Measurements from ENCODE around the gene BCL2L13. TPM values are rescaled to one million over a fixed set of nuclear protein-coding genes. Genes with fewer than 3 reads are reported as not detected.

BCL2L13 gene
- polyA plus RNA-seq, 1 donor from 2014 or later, result 20.8 TPM

- H3K9me3 ChIP-seq (ENCODE audit: low read length), result no peaks in the 10 kb centered on the region
- no peaks in the 10 kb centered on the region for H3K79me2 ChIP-seq (replicated peaks; ENCODE audit: insufficient read depth, low read length)
- H3K4me2 ChIP-seq (ENCODE audit: low read length), result no peak overlapping the region
- H4K20me1 ChIP-seq (ENCODE audit: insufficient read depth), result no peaks in the 10 kb centered on the region
- TF ChIP-seq TAF1 (IDR thresholded peaks at IDR 0.05; ENCODE audit: low read depth) (no peak), RAD21 (conservative IDR thresholded peaks at IDR 0.05) (no peak), POLR2AphosphoS5 (IDR thresholded peaks at IDR 0.05) (no peak), EP300 (conservative IDR thresholded peaks at IDR 0.05; ENCODE audit: poor library complexity, severe bottlenecking) (no peak), MXI1 (conservative IDR thresholded peaks at IDR 0.05; ENCODE audit: poor library complexity, severe bottlenecking) (no peak), EZH2 (IDR thresholded peaks at IDR 0.05; ENCODE audit: borderline replicate concordance, insufficient read depth, low read length, poor library complexity, severe bottlenecking) (no peak), SMC3 (conservative IDR thresholded peaks at IDR 0.05; ENCODE audit: poor library complexity) (no peak)
- TF ChIP-seq, protein P1, sequence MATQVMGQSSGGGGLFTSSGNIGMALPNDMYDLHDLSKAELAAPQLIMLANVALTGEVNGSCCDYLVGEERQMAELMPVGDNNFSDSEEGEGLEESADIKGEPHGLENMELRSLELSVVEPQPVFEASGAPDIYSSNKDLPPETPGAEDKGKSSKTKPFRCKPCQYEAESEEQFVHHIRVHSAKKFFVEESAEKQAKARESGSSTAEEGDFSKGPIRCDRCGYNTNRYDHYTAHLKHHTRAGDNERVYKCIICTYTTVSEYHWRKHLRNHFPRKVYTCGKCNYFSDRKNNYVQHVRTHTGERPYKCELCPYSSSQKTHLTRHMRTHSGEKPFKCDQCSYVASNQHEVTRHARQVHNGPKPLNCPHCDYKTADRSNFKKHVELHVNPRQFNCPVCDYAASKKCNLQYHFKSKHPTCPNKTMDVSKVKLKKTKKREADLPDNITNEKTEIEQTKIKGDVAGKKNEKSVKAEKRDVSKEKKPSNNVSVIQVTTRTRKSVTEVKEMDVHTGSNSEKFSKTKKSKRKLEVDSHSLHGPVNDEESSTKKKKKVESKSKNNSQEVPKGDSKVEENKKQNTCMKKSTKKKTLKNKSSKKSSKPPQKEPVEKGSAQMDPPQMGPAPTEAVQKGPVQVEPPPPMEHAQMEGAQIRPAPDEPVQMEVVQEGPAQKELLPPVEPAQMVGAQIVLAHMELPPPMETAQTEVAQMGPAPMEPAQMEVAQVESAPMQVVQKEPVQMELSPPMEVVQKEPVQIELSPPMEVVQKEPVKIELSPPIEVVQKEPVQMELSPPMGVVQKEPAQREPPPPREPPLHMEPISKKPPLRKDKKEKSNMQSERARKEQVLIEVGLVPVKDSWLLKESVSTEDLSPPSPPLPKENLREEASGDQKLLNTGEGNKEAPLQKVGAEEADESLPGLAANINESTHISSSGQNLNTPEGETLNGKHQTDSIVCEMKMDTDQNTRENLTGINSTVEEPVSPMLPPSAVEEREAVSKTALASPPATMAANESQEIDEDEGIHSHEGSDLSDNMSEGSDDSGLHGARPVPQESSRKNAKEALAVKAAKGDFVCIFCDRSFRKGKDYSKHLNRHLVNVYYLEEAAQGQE (IDR thresholded peaks at IDR 0.05; ENCODE audit: borderline replicate concordance), result no peak
- TF ChIP-seq, protein P2, sequence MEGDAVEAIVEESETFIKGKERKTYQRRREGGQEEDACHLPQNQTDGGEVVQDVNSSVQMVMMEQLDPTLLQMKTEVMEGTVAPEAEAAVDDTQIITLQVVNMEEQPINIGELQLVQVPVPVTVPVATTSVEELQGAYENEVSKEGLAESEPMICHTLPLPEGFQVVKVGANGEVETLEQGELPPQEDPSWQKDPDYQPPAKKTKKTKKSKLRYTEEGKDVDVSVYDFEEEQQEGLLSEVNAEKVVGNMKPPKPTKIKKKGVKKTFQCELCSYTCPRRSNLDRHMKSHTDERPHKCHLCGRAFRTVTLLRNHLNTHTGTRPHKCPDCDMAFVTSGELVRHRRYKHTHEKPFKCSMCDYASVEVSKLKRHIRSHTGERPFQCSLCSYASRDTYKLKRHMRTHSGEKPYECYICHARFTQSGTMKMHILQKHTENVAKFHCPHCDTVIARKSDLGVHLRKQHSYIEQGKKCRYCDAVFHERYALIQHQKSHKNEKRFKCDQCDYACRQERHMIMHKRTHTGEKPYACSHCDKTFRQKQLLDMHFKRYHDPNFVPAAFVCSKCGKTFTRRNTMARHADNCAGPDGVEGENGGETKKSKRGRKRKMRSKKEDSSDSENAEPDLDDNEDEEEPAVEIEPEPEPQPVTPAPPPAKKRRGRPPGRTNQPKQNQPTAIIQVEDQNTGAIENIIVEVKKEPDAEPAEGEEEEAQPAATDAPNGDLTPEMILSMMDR (IDR thresholded peaks at IDR 0.05; ENCODE audit: poor library complexity, severe bottlenecking), result no peak
- no peak overlapping the region for H2AFZ ChIP-seq (ENCODE audit: low read depth, low read length)
- H3K27ac ChIP-seq (ENCODE audit: low read length), result no peak overlapping the region
- no peaks in the 10 kb centered on the region for H3K36me3 ChIP-seq (ENCODE audit: insufficient read depth, low read length)
- no peaks in the 10 kb centered on the region for H3F3A ChIP-seq (ENCODE audit: insufficient read depth, low read length, poor library complexity, severe bottlenecking)
- H3K4me3 ChIP-seq (ENCODE audit: low read length), result no peak overlapping the region
- no peak overlapping the region for H3K9ac ChIP-seq (ENCODE audit: low read length)
- H3K9me2 ChIP-seq (ENCODE audit: insufficient read depth, low read length), result no peaks in the 10 kb centered on the region
- H3K27me3 ChIP-seq (ENCODE audit: insufficient read depth, low read depth, low read length), result no peaks in the 10 kb centered on the region
Measured at GRCh38 chr22:17603668-17604067, 34.9 kb upstream of the BCL2L13 start.

DNA sequence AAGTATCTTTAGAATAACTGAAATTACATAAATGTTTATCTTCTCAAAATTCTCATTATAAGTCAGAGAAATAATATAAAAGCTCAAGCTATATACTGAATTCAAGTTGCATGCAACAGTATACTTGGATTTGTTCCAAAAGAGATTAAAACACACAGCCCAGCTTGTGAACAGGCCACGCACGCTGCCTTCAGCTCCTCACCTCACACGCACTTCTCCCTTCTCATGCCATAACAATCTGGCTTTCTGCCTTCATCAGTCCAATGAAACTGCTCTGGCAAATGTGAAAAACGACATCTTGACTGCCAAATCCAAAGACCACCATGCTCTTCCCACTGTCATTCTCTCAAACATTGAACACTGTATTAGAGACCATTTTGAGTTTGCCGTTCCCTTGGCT is 32.1 kb upstream of the BCL2L13 start:
- no peak for TF ChIP-seq POLR2AphosphoS5 (IDR thresholded peaks at IDR 0.05)
- TF ChIP-seq TAF1 (IDR thresholded peaks at IDR 0.05; ENCODE audit: low read depth), result no peak
- no peak for TF ChIP-seq MXI1 (conservative IDR thresholded peaks at IDR 0.05; ENCODE audit: poor library complexity, severe bottlenecking)
- no peak for TF ChIP-seq RAD21 (conservative IDR thresholded peaks at IDR 0.05)
- H3K4me3 ChIP-seq (ENCODE audit: low read length), result no peak overlapping the region
- no peaks in the 10 kb centered on the region for H3K9me2 ChIP-seq (ENCODE audit: insufficient read depth, low read length)
- no peak overlapping the region for H2AFZ ChIP-seq (ENCODE audit: low read depth, low read length)
- H4K20me1 ChIP-seq (ENCODE audit: insufficient read depth), result no peaks in the 10 kb centered on the region
- no peak overlapping the region for H3K9ac ChIP-seq (ENCODE audit: low read length)
- H3K4me2 ChIP-seq (ENCODE audit: low read length), result no peak overlapping the region
- H3K27ac ChIP-seq (ENCODE audit: low read length), result no peak overlapping the region
- no peaks in the 10 kb centered on the region for H3K27me3 ChIP-seq (ENCODE audit: insufficient read depth, low read depth, low read length)
- H3K36me3 ChIP-seq (ENCODE audit: insufficient read depth, low read length), result no peaks in the 10 kb centered on the region
- no peaks in the 10 kb centered on the region for H3K79me2 ChIP-seq (replicated peaks; ENCODE audit: insufficient read depth, low read length)
- H3F3A ChIP-seq (ENCODE audit: insufficient read depth, low read length, poor library complexity, severe bottlenecking), result no peaks in the 10 kb centered on the region
- no peaks in the 10 kb centered on the region for H3K9me3 ChIP-seq (ENCODE audit: low read length)

All from neural cell (in vitro differentiated cells).